SH-SY5Y (cell line): ENCODE measurements around the gene ZNF554.

Source experiments
- GATA2 ChIP-seq: IDR thresholded peaks from 2 replicates; pipeline ENCODE4 v1.6.1; 2011; ENCODE audit warnings: mild to moderate bottlenecking, low read depth, low read length
- GATA3 ChIP-seq: IDR thresholded peaks from 2 replicates; pipeline ENCODE4 v1.6.1; 2011; ENCODE audit warnings: low read depth, mild to moderate bottlenecking, low read length, moderate library complexity

GRCh38 chr19:2827022-2827421 lies 7.4 kb downstream of the ZNF554 start:
- TF ChIP-seq GATA2, result no peak
- no peak for TF ChIP-seq GATA3
